Tibial artery (tissue), 4 donors: ENCODE data around the gene ERRFI1.
A peak's percentile ranks its signal among the peaks of the same experiment; 100 is the strongest.

ENCODE experiments used
- DNase-seq, 2 donors: peaks; one replicate each; pipeline ENCODE4 v3.0.0-alpha.2; 2019
- H3K27ac ChIP-seq, 2 donors: fragments of 200-600 bp; sonication (generic) in 1 of 2; 1 replicate in 1 of 2; 2 replicates in 1 of 2; pipeline ENCODE4 v1.5.1; 2018 to 2019; ENCODE audit warnings: mild to moderate bottlenecking in 1 of 2
- H3K27me3 ChIP-seq, 2 donors: fragments of 200-600 bp; sonication (generic) in 1 of 2; one replicate each; pipeline versions ENCODE4 v1.5.1 to v1.6.0; 2016 to 2019
- H3K36me3 ChIP-seq, 3 donors: fragments of 200-600 bp; sonication (generic) in 2 of 3; one replicate each; pipeline ENCODE4 v1.5.1; 2016 to 2019; ENCODE audit warnings: mild to moderate bottlenecking in 2 of 3
- H3K4me1 ChIP-seq, 4 donors: fragments of 200-600 bp; sonication (generic) in 2 of 4; 1 replicate in 3 of 4; 2 replicates in 1 of 4; pipeline ENCODE4 v1.5.1; 2016 to 2019
- H3K4me3 ChIP-seq, 2 donors: fragments of 200-600 bp; sonication (generic) in 1 of 2; 1 replicate in 1 of 2; 2 replicates in 1 of 2; pipeline ENCODE4 v1.5.1; 2018 to 2019; ENCODE audit warnings: mild to moderate bottlenecking in 2 of 2
- H3K9me3 ChIP-seq, 3 donors: fragments of 200-600 bp; sonication (generic) in 1 of 3; one replicate each; pipeline ENCODE4 v1.5.1; 2016 to 2019
- intact Hi-C: fragments of 100-400 bp; cut with DNase I; formaldehyde crosslinking; loops from one replicate; pipeline ENCODE4 v1.15.0; 2023; ENCODE audit warnings: low total_unique reads
- TF ChIP-seq, protein P1 (sequence below), 2 experiments: fragments of 200-600 bp in 1 of 2; fragments of 450-650 bp in 1 of 2; IDR thresholded peaks; one replicate each; pipeline ENCODE4 v1.5.1; 2017 to 2019; ENCODE audit warnings: antibody characterized with exemption in 2 of 2, mild to moderate bottlenecking in 1 of 2, moderate library complexity in 1 of 2

Gene ERRFI1

DNA sequence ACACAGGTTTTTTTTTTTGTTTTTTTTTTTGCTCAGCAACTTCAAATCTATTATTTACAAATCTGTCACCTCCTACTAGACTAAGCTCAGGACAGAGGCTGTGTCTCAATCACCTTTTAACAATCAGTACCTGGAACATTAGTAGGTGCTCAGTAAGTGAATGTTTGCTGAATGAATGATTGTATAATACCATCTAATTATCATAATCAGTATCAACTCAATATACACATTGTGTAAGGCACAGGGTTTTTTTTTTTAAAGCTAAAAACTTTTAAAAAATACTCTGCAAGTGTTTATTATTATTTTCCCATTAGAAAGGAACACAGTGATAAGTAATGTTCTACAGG is 9.2 kb downstream of the ERRFI1 start:
- Histone ChIP-seq H3K27ac (peak overlapping the region; percentile 45 to 98), H3K27me3 (no peaks in the 10 kb centered on the region), H3K4me3 (no peak overlapping the region), H3K4me1 (peaks cover 0 to 88% (median 62%) of the 10 kb centered on the region in 4 donors), H3K9me3 (no peaks in the 10 kb centered on the region), H3K36me3 (peaks cover 28 to 29% (median 29%) of the 10 kb centered on the region in 3 donors)
- no peak for DNase-seq
- intact Hi-C loops = loop anchor here (5.0 kb wide), 1 partner anchor 295 kb away; no protein-coding TSS in a partner anchor
- TF ChIP-seq, protein P1, sequence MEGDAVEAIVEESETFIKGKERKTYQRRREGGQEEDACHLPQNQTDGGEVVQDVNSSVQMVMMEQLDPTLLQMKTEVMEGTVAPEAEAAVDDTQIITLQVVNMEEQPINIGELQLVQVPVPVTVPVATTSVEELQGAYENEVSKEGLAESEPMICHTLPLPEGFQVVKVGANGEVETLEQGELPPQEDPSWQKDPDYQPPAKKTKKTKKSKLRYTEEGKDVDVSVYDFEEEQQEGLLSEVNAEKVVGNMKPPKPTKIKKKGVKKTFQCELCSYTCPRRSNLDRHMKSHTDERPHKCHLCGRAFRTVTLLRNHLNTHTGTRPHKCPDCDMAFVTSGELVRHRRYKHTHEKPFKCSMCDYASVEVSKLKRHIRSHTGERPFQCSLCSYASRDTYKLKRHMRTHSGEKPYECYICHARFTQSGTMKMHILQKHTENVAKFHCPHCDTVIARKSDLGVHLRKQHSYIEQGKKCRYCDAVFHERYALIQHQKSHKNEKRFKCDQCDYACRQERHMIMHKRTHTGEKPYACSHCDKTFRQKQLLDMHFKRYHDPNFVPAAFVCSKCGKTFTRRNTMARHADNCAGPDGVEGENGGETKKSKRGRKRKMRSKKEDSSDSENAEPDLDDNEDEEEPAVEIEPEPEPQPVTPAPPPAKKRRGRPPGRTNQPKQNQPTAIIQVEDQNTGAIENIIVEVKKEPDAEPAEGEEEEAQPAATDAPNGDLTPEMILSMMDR (IDR thresholded peaks at IDR 0.05) = no peak

DNA sequence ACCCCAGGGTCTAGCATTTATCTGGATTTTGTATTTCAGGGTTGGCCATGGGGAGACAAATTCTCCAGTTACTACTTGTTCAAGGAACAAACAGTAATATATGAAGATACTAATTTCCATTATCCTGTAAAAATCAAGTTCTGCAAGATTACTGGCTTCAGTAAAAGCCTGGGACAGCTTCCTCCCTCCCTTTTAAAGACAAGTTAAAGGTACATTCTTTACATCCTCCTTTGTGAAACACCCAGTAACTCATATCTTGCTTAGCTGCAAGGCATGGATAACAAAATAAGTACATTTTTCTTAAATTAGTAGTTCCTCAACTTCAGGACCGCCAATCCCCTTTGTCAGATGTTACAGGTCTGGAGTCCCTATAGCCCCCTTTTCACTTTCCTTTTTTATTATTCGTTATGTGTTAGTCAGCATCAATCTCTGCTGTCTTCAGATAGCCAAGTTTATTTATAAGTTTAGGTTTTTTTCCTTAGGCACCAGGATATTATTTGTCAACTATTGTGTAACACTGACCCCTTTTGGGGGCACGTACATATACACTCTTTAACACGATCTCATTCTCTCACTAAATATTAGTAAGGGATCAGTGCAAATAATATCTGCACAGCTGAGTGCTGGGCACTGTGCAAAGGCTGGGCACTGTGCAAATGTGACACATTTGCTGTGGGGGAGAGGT is 9.8 kb downstream of the ERRFI1 start:
- peak overlapping the region in 1 of 2 donors; percentile 33 for H3K4me3 ChIP-seq
- H3K27me3 ChIP-seq = no peaks in the 10 kb centered on the region
- TF ChIP-seq, protein P1 (IDR thresholded peaks at IDR 0.05) = no peak
- peaks cover 33 to 35% (median 34%) of the 10 kb centered on the region in 3 donors for H3K36me3 ChIP-seq
- DNase-seq = no peak
- peaks cover 0 to 88% (median 63%) of the 10 kb centered on the region in 4 donors for H3K4me1 ChIP-seq
- H3K27ac ChIP-seq = peak overlapping the region; percentile 45 to 98
- intact Hi-C loops = loop anchor here (5.0 kb wide), 1 partner anchor 296 kb away; no protein-coding TSS in a partner anchor
- no peaks in the 10 kb centered on the region for H3K9me3 ChIP-seq

DNA sequence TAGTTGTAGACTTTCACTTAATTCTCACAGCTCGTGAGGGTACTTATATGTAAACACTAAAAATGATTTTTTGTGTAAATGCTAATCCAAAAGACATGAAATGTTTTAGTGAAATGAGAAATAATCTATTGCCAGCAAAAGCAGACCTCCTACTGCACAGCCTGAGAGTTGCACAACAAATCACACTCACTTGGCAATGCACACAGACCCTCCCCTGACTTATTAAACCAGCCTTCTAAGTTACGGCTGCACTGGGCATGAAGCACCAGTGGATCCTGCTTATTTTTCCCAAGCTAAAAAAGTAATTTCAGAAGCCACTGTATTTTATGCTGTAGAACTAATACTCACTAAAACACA is 10.3 kb downstream of the ERRFI1 start:
- intact Hi-C loops = loop anchor here (5.0 kb wide), 1 partner anchor 297 kb away; no protein-coding TSS in a partner anchor
- Histone ChIP-seq H3K9me3 (no peaks in the 10 kb centered on the region), H3K36me3 (peaks cover 39 to 40% (median 39%) of the 10 kb centered on the region in 3 donors), H3K4me3 (peak overlapping the region in 1 of 2 donors; percentile 33), H3K27ac (peak overlapping the region; percentile 45 to 98), H3K27me3 (no peaks in the 10 kb centered on the region), H3K4me1 (peaks cover 0 to 88% (median 61%) of the 10 kb centered on the region in 4 donors)
- TF ChIP-seq, protein P1 (IDR thresholded peaks at IDR 0.05) = no peak
- DNase-seq = peak in 1 of 2 donors; percentile 59

DNA sequence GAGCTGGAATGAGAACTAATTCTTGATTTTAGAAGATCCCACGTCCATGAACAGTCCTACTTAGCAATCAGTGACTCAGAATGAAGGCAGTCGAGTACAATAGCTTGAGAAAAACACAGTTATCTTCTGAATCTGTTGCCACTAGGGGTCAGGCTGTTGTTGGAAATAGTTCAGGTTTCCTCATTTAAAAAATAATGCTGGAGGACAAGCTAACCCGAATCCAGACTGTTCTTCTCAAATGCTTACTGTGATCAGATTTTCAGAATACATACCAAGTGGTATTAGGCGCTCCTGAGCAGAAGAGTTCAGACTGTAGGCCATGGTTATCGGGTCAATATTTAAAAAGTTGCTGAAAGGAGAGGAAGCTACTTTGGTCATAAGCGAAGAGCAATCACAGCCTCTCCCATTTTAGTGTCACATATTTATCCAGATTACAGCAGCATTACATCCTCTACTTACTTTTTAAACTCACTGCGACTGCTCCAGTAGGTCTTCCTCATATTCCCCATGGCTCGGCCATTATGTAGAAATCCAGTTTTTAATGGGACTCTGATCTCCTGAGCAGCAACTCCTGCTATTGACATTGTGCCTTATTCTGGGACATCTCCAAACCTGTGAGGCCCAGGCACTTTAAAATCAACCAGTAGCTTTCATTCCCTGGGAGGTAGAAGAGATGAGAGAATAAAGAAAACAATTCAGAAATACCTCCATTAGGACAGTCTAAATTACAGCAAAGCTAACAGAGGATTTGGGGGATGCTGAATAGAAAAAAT is 10.9 kb downstream of the ERRFI1 start:
- Histone ChIP-seq H3K4me3 (peak overlapping the region in 1 of 2 donors; percentile 33), H3K27me3 (no peaks in the 10 kb centered on the region), H3K27ac (peak overlapping the region; percentile 45 to 98), H3K4me1 (peaks cover 0 to 87% (median 58%) of the 10 kb centered on the region in 4 donors), H3K36me3 (peaks cover 41 to 46% (median 45%) of the 10 kb centered on the region in 3 donors), H3K9me3 (no peaks in the 10 kb centered on the region)
- TF ChIP-seq, protein P1 (IDR thresholded peaks at IDR 0.05) = peak; percentile 60 to 84
- DNase-seq = no peak
- intact Hi-C loops = loop anchor here (5.0 kb wide), 1 partner anchor 297 kb away; no protein-coding TSS in a partner anchor

DNA sequence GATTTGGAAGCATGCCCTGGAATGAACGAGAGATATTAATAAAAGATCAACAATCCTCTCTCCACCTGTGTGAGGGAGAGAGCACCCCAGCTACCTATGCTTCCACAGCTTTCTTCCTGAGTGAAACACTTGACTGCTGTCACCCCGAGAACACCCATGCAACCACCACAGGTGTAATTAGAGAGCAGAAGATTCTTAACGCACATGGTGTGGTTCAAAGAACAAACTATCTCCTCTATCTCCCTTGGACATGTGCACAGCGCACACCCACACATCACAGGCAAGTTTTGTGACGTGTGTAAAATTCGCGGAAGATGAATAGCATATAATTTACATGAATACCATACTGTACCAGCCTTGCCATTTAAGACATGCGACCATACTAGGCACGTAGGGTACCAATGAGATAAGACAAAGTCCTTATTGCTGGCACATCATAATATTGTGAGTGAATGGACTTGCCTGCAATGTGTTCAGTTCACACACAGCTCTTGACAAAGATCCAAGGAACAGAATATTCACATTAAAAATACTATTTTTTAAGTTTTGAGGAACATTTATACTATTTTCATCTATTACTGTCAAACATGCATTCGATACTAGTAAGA is 11.6 kb downstream of the ERRFI1 start:
- peaks cover 48 to 53% (median 52%) of the 10 kb centered on the region in 3 donors for H3K36me3 ChIP-seq
- no peak overlapping the region for H3K4me3 ChIP-seq
- peak overlapping the region; percentile 45 to 98 for H3K27ac ChIP-seq
- DNase-seq = no peak
- H3K27me3 ChIP-seq = no peaks in the 10 kb centered on the region
- H3K4me1 ChIP-seq = peaks cover 0 to 79% (median 51%) of the 10 kb centered on the region in 4 donors
- TF ChIP-seq, protein P1 (IDR thresholded peaks at IDR 0.05) = no peak
- intact Hi-C loops = no loop called here
- H3K9me3 ChIP-seq = no peaks in the 10 kb centered on the region
